GM19099 (cell line): ENCODE measurements around the gene C1orf87.

Source experiments
- POLR2A ChIP-seq: IDR thresholded peaks from 3 replicates; pipeline ENCODE4 v1.6.1; 2011; ENCODE audit warnings: low read depth; ENCODE audit not compliant: insufficient read length; ENCODE audit errors: extremely low read depth

The C1orf87 gene

GRCh38 chr1:60033066-60033465 lies 40.5 kb downstream of the C1orf87 start:
- TF ChIP-seq POLR2A: no peak

GRCh38 chr1:60031146-60031545 lies 42.4 kb downstream of the C1orf87 start:
- TF ChIP-seq POLR2A: no peak

DNA sequence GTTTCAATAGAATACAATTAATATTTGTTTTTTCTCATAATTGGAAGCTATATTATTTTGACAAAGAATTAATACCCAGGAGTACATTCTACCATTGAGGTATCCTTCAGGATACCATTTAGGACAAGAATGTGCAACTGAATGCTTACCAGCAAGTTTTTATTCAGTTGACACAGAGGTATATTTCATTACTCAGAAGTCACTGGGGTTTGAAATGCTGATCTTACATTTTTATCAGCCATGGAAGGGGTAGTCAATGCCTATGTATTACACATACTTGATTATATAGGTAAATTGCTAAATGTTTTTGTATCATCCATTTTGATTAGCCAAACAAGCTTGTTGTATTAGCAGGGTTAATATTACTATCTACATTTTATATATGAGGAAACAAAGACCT lies 48.0 kb downstream of the C1orf87 start:
- no peak for TF ChIP-seq POLR2A

- no peak for TF ChIP-seq POLR2A
Observed at GRCh38 chr1:60017508-60018205, 55.9 kb downstream of the C1orf87 start.

DNA sequence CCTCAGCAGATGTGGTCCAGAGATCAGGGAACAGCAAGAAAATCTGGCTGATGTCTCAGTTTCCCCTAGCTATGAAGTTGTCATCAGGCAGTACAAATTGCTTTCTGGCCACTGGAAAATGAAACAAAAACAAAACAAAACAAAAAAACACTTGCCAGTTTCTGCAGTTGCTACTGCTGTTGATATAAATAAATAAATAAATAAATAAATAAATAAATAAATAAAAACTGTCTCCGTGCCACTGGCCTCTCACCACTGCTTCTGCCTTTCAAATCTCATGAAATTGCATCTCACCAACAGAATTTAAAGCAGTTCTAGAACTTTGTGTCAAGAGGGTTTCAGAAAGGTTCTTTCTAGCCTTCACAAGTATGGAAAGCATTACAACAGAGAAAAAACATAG lies 62.9 kb downstream of the C1orf87 start:
- no peak for TF ChIP-seq POLR2A

- no peak for TF ChIP-seq POLR2A
Observed at GRCh38 chr1:60008500-60008899, 65.1 kb downstream of the C1orf87 start.

DNA sequence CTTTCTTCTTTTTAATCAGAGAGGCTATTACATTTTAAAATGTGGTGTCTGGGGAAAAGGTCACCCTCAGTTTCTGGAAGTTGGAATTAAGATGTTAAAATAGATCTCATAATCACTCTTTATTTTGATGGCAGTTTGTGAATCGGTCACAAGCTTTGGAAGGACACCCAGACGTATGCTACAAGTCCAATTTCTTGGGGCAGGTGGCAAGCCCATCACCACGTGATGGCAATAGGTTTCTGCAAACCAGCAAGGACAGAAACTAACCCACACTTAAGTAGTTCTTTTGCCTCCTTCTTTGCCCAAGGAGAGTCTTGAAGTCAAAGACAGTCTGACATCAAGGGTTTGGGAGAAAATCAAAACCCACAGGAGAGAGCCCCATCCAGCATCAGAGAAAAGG lies 72.9 kb downstream of the C1orf87 start:
- no peak for TF ChIP-seq POLR2A

DNA sequence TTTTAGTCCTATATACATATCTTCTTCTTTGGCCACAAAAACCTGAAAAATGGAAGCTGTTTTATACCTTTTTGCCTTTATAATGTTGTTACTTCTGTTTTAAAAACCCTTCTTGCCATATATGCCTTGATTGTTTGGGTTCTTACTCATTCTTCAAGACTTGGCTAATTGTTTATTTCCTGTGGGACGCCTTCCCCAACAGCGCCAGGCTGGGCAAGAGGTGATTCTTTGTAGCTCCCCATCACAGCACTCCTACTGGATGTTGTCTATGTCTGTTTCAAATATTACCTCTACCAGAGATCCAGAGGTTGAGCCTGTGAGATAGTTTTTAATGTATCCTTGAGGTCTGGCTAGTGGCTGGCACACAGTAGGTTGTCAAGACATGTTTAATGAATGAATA lies 73.8 kb downstream of the C1orf87 start:
- no peak for TF ChIP-seq POLR2A

- TF ChIP-seq POLR2A: no peak
Observed at GRCh38 chr1:59999006-59999405, 74.6 kb downstream of the C1orf87 start.

- no peak for TF ChIP-seq POLR2A
Observed at GRCh38 chr1:59997479-59998115, 76.0 kb downstream of the C1orf87 start.

DNA sequence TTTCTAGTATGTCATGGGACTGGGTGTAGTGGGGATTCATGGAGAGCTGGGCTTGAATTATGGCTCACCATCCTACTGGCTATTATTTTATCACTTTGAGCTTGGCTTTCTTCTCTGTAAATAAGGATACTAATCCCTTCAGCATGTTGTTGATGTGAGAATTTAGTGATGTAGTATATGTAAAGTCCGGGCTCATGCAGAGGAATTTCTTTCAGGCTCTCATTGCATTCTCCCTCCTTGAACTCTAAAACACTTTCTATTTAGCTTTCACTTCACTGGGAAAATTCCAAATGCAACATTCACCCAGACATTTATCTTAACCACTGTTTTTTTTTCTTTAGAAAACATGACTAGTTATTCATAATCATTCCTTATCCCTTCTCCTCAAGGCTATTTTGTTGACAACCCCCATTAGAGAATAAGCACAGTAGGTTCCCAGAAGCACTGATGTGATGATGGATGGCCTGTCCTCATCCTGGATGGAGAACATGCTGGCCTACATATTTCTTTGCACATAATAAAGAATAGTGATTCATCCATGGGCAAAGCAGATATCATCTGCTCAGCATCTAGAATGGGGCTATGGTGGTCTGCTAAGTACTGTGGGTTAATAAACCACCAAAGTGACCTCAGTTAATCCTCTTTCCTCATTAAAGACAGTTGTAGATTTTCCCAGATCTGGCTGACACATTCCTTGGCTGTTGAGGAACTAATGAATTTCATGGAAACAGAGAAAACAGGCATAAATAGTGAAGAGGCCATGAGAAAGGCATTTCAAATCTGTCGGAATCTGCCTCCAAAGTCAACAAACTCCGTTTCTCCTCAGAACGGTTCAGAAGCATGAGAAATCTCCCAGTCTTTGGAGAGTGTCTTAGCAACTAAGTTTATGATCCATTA lies 79.0 kb downstream of the C1orf87 start:
- TF ChIP-seq POLR2A: no peak

- TF ChIP-seq POLR2A: no peak
Observed at GRCh38 chr1:59992040-59992820, 81.3 kb downstream of the C1orf87 start.

DNA sequence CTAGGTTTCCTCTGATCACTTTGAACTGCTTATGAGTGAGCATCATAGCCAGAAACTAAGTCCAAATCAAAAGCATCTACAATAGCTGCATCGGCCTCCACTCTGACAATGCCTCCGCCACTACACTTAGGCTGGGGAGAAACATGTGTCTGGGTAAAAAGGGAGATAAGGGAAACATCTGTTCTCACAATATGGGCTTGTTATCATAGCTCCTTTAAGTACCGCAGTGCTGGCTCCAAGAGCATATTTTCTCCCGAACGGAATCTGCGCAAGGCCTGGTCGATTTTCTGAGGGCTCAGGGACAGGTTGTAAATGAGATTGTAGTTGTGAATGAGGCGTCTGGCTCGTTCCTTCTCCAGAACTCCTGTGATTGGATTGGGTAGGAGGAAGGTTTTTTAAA lies 83.1 kb downstream of the C1orf87 start:
- no peak for TF ChIP-seq POLR2A

GRCh38 chr1:59986516-59987310 lies 86.9 kb downstream of the C1orf87 start:
- TF ChIP-seq POLR2A: no peak
